Sigmoid colon (tissue), 7 donors: ENCODE measurements around the gene SERINC5. TPM values are rescaled to one million over a fixed set of nuclear protein-coding genes. Genes with fewer than 3 reads are reported as not detected.

Source experiments
- DNase-seq: peaks from one replicate; pipeline ENCODE4 v3.0.0-alpha.2; 2019
- H3K27ac ChIP-seq, 4 donors: fragments of 200-600 bp; sonication (generic); one replicate each; pipeline ENCODE4 v1.5.1; 2016 to 2019; ENCODE audit warnings: mild to moderate bottlenecking in 1 of 4
- H3K27me3 ChIP-seq, 3 donors: fragments of 200-600 bp; sonication (generic); one replicate each; pipeline ENCODE4 v1.5.1; 2019; ENCODE audit warnings: mild to moderate bottlenecking in 1 of 3
- H3K36me3 ChIP-seq, 4 donors: fragments of 200-600 bp; sonication (generic); one replicate each; pipeline ENCODE4 v1.5.1; 2016 to 2019
- H3K4me1 ChIP-seq, 4 donors: fragments of 200-600 bp; sonication (generic); one replicate each; pipeline ENCODE4 v1.5.1; 2017 to 2019
- H3K4me3 ChIP-seq, 4 donors: fragments of 200-600 bp; sonication (generic); one replicate each; pipeline ENCODE4 v1.5.1; 2017 to 2019; ENCODE audit warnings: mild to moderate bottlenecking in 2 of 4, moderate library complexity in 1 of 4
- H3K9me3 ChIP-seq, 4 donors: fragments of 200-600 bp in 3 of 4; sonication (generic) in 3 of 4; one replicate each; pipeline versions ENCODE4 v1.5.1 to v1.6.1; 2013 to 2019
- EP300 ChIP-seq, 4 donors: sonication (generic); formaldehyde crosslinking; IDR thresholded peaks; one replicate each; pipeline ENCODE4 v1.6.1; 2017; ENCODE audit warnings: antibody characterized with exemption in 4 of 4
- POLR2A ChIP-seq, 2 donors: fragments of 450-650 bp; IDR thresholded peaks; one replicate each; pipeline ENCODE4 v1.6.1; 2016; ENCODE audit warnings: antibody characterized with exemption in 2 of 2, mild to moderate bottlenecking in 2 of 2, moderate library complexity in 2 of 2
- POLR2AphosphoS5 ChIP-seq, 4 donors: sonication (generic); formaldehyde crosslinking; IDR thresholded peaks; one replicate each; pipeline ENCODE4 v1.6.1; 2017; ENCODE audit warnings: antibody characterized with exemption in 4 of 4
- WGBS, 2 donors: extraction: QIAGEN DNeasy Blood & Tissue Kit; methylation state at CpG; one replicate each; pipeline ENCODE4 v1.1.7; 2013; 5-methylcytosine and 5-hydroxymethylcytosine counted together
- intact Hi-C: fragments of 100-400 bp; cut with DNase I; formaldehyde crosslinking; loops from one replicate; pipeline ENCODE4 v1.15.1; 2023
- polyA plus RNA-seq, 3 donors: library from polyadenylated mRNA; stranded (reverse); fragments of 200-250 nt; gene quantifications; one replicate each; pipeline ENCODE4 v1.2.3, GENCODE V29; 2013
- total RNA-seq, 4 donors: library from RNA; depleted of rRNA; stranded (reverse); fragments of >200 nt; gene quantifications; one replicate each; pipeline ENCODE4 v1.1.0, GENCODE V29; 2016
- TF ChIP-seq, protein P1 (sequence below), 4 experiments: fragments of 450-650 bp in 3 of 4; fragments of 200-600 bp in 1 of 4; IDR thresholded peaks; one replicate each; pipeline ENCODE4 v1.5.1; 2016 to 2019; ENCODE audit warnings: antibody characterized with exemption in 4 of 4, mild to moderate bottlenecking in 3 of 4, moderate library complexity in 2 of 4
- donor health status: healthy with polysubstance abuse.
- donor health status: Bipolar disorder and iron deficiency.
- donor health status: healthy.

SERINC5 gene
- total and polyA plus RNA-seq, 7 donors: 3.6 to 25.9 (median 9.6) TPM

DNA sequence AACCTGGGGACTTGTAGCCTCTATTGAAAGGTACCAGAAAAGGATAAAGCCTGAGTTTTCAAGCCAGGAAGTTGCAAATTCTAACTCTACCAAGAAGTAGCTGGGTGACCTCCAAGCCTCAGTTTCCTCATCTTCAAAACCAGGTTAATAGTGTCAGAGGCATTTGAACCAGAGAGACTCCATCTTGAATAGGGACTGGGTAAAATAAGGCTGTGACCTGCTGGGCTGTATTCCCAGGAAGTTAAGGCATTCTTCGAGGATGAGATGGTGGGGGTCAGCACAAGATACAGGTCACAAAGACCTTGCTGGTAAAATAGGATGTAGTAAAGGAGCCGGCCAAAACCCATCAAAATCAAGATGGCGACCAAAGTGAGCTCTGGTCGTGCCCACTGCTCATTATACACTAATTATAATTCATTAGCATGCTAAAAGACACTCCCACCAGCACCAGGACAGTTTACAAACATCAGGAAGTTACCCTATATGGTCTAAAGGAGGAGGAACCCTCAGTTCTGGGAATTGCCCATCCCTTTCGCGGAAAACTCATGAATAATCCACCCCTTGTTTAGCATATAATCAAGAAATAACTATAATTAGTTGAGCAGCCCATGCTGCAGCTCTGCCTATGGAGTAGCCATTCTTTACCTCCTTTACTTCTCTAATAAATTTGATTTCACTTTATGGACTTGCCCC lies 3.8 kb upstream of the SERINC5 start:
- Histone ChIP-seq H3K9me3 (no peaks in the 10 kb centered on the region), H3K27me3 (no peaks in the 10 kb centered on the region), H3K36me3 (no peaks in the 10 kb centered on the region), H3K27ac (no peak overlapping the region), H3K4me1 (peaks cover 0 to 25% (median 17%) of the 10 kb centered on the region in 4 donors), H3K4me3 (no peak overlapping the region)
- WGBS, 2 donors: 95 to 98% methylated on average over 6 of the region's 6 CpGs
- no peak for DNase-seq
- TF ChIP-seq, protein P1, sequence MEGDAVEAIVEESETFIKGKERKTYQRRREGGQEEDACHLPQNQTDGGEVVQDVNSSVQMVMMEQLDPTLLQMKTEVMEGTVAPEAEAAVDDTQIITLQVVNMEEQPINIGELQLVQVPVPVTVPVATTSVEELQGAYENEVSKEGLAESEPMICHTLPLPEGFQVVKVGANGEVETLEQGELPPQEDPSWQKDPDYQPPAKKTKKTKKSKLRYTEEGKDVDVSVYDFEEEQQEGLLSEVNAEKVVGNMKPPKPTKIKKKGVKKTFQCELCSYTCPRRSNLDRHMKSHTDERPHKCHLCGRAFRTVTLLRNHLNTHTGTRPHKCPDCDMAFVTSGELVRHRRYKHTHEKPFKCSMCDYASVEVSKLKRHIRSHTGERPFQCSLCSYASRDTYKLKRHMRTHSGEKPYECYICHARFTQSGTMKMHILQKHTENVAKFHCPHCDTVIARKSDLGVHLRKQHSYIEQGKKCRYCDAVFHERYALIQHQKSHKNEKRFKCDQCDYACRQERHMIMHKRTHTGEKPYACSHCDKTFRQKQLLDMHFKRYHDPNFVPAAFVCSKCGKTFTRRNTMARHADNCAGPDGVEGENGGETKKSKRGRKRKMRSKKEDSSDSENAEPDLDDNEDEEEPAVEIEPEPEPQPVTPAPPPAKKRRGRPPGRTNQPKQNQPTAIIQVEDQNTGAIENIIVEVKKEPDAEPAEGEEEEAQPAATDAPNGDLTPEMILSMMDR (IDR thresholded peaks at IDR 0.05): no peak
- TF ChIP-seq POLR2A (IDR thresholded peaks at IDR 0.05) (no peak), POLR2AphosphoS5 (IDR thresholded peaks at IDR 0.05) (no peak), EP300 (IDR thresholded peaks at IDR 0.05) (no peak)
- intact Hi-C loops: loop anchor here (5.0 to 10.0 kb wide), 4 partner anchors 48 to 395 kb away; partner anchors contain the start of genes DHFR, MSH3 and ZFYVE16

DNA sequence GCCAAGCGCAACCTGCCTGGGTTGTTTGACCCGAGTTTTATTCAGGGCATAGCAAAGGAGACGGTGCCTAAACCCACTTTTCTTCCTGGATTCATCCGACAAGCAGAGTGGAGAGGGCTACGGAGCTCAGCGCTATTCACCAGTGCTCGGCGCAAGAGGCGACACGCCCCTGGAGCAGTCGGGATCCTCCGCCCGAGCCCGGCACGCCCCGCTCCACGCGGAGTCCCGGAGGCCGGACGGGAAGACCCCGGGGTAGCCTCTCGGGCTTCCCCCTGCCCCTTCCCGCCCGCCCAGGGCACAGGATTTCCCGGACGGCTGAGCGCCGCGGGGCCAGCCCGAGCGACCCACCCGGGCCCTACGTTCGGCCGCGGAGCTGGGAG lies 427 bp downstream of the SERINC5 start:
- Histone ChIP-seq H3K27me3 (no peaks in the 10 kb centered on the region), H3K4me1 (peaks cover 0 to 53% (median 51%) of the 10 kb centered on the region in 4 donors), H3K9me3 (no peaks in the 10 kb centered on the region), H3K27ac (peak overlapping the region; percentile 84 to 97 (median 96)), H3K36me3 (no peaks in the 10 kb centered on the region), H3K4me3 (peak overlapping the region; percentile 48 to 86 (median 71))
- DNase-seq: peak; percentile 88
- intact Hi-C loops: loop anchor here (5.0 to 10.0 kb wide), 4 partner anchors 52 to 399 kb away; partner anchors contain the start of genes DHFR, MSH3 and ZFYVE16
- TF ChIP-seq POLR2AphosphoS5 (IDR thresholded peaks at IDR 0.05) (peak in 1 of 4 donors; percentile 19), POLR2A (IDR thresholded peaks at IDR 0.05) (no peak)
- whole genome bisulfite sequencing, 2 donors: 0% methylated on average over 37 of the region's 37 CpGs

DNA sequence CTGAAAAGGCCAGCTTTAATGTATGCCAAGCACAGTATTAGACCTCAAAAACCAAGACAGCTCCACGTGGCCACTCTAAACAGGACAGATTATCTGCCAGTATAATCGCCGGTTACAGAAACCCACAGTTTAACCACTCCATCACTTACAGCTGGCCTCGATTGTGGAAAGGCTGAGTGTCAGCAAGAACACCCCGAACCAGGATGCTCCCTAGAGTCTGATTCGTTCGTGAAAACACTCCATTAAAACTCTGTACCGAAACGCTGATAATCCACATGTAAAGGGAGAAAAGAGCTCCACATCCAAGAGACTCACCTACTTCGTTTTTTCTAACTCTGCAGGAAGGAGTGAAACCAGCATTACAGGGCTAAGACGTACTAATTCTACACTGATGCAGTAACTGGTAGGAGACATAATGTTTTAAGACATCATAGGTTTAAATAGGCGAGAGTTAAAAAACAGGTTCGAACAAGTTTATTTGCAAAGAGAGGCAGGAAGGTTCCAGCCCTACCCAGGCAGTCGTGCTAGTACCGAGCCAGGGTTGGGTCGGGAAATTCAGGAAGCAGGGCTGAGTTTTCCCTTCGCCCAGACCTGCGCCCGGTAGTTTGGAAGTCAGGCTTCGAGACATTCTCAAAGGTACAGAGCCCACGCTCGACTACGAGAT lies 949 bp downstream of the SERINC5 start:
- intact Hi-C loops: loop anchor here (5.0 to 10.0 kb wide), 5 partner anchors 38 to 400 kb away; partner anchors contain the start of genes DHFR, MSH3 and ZFYVE16
- 1% methylated on average over 23 of the region's 23 CpGs for WGBS, 2 donors
- H3K27me3 ChIP-seq: no peaks in the 10 kb centered on the region
- TF ChIP-seq POLR2AphosphoS5 (IDR thresholded peaks at IDR 0.05): no peak
- no peak for TF ChIP-seq POLR2A (IDR thresholded peaks at IDR 0.05)
- TF ChIP-seq, protein P1 (IDR thresholded peaks at IDR 0.05): no peak
- TF ChIP-seq EP300 (IDR thresholded peaks at IDR 0.05): no peak
- no peak for DNase-seq
- H3K4me3 ChIP-seq: peak overlapping the region; percentile 48 to 86 (median 71)
- H3K9me3 ChIP-seq: no peaks in the 10 kb centered on the region
- peaks cover 0 to 58% (median 54%) of the 10 kb centered on the region in 4 donors for H3K4me1 ChIP-seq
- H3K27ac ChIP-seq: peak overlapping the region; percentile 84 to 97 (median 96)
- H3K36me3 ChIP-seq: no peaks in the 10 kb centered on the region

DNA sequence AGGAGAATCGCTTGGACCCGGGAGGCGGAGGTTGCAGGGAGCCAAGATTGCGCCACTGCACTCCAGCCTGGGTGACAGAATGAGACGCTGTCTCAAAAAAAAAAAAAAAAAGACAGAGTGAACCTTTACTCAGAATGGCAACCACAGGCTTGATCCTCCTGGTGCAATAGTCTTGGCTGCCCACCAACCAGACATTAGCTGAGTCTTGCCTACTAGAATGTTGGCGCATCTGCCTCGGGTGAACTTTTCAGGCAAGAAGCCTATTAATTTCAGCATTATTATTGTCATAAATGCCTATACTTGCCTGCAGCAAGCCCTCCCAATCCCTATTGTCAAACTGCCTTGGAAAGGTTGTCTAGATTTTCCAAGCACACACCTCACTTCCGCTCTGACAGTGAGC lies 4.2 kb downstream of the SERINC5 start:
- Histone ChIP-seq H3K27ac (peak overlapping the region in 1 of 4 donors; percentile 8), H3K27me3 (no peaks in the 10 kb centered on the region), H3K4me1 (peaks cover 0 to 63% (median 56%) of the 10 kb centered on the region in 4 donors), H3K4me3 (no peak overlapping the region), H3K36me3 (no peaks in the 10 kb centered on the region), H3K9me3 (no peaks in the 10 kb centered on the region)
- TF ChIP-seq EP300 (IDR thresholded peaks at IDR 0.05) (no peak), POLR2AphosphoS5 (IDR thresholded peaks at IDR 0.05) (no peak), POLR2A (IDR thresholded peaks at IDR 0.05) (no peak)
- TF ChIP-seq, protein P1 (IDR thresholded peaks at IDR 0.05): no peak
- WGBS, 2 donors: 45 to 76% methylated on average over 8 of the region's 8 CpGs
- no peak for DNase-seq
- intact Hi-C loops: loop anchor here (5.0 to 10.0 kb wide), 2 partner anchors 34 to 403 kb away; partner anchors contain the start of genes DHFR and MSH3

DNA sequence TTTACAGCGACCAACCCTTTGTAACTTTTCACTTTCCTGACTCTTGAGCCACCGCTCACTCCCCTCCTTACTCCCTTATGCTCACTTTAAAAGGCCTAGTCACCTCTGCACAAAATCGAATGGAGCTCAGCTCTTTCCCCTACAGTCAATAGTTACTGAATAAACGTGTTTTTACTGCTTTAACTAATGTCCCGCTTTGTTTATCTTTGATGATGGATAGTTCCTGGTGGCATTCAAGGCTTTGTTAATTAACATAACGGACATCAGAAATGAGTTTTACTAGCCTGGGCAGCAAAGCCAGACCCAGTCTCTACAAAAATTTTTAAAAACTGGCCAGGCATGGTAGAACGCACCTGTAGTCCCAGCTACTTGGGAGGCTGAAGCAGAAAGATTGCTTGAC lies 5.0 kb downstream of the SERINC5 start:
- DNase-seq: no peak
- peaks cover 0 to 71% (median 59%) of the 10 kb centered on the region in 4 donors for H3K4me1 ChIP-seq
- 33 to 63% methylated on average over 7 of the region's 7 CpGs for WGBS, 2 donors
- TF ChIP-seq POLR2A (IDR thresholded peaks at IDR 0.05): no peak
- TF ChIP-seq, protein P1 (IDR thresholded peaks at IDR 0.05): no peak
- no peak for TF ChIP-seq POLR2AphosphoS5 (IDR thresholded peaks at IDR 0.05)
- TF ChIP-seq EP300 (IDR thresholded peaks at IDR 0.05): no peak
- H3K9me3 ChIP-seq: no peaks in the 10 kb centered on the region
- intact Hi-C loops: loop anchor here (5.0 to 10.0 kb wide), 2 partner anchors 34 to 404 kb away; partner anchors contain the start of genes DHFR and MSH3
- H3K4me3 ChIP-seq: no peak overlapping the region
- peak overlapping the region in 2 of 4 donors; percentile 10 to 24 for H3K27ac ChIP-seq
- no peaks in the 10 kb centered on the region for H3K36me3 ChIP-seq
- H3K27me3 ChIP-seq: no peaks in the 10 kb centered on the region
